ENCODE data around the gene CAMK2B.

CAMK2B gene

GRCh38 chr7:44287488-44288380 lies 37.7 kb downstream of the CAMK2B start:
- no peak for DNase-seq (ENCODE audit: low read depth in 2 of 2, low spot score in 1 of 2)

- DNase-seq (ENCODE audit: low read depth in 2 of 2, low spot score in 1 of 2), result no peak
Observed at GRCh38 chr7:44286618-44287487, 38.5 kb downstream of the CAMK2B start.

- DNase-seq (ENCODE audit: low read depth in 2 of 2, low spot score in 1 of 2), result no peak
Observed at GRCh38 chr7:44286182-44286617, 39.2 kb downstream of the CAMK2B start.

- DNase-seq (ENCODE audit: low read depth in 2 of 2, low spot score in 1 of 2), result no peak
Observed at GRCh38 chr7:44285561-44285960, 39.8 kb downstream of the CAMK2B start.

- no peak for DNase-seq (ENCODE audit: low read depth in 2 of 2, low spot score in 1 of 2)
Observed at GRCh38 chr7:44284881-44285541, 40.4 kb downstream of the CAMK2B start.

GRCh38 chr7:44284216-44284615 lies 41.2 kb downstream of the CAMK2B start:
- DNase-seq (ENCODE audit: low read depth in 2 of 2, low spot score in 1 of 2), result no peak

- DNase-seq (ENCODE audit: low read depth in 2 of 2, low spot score in 1 of 2), result no peak
Observed at GRCh38 chr7:44283381-44284211, 41.8 kb downstream of the CAMK2B start.

- DNase-seq (ENCODE audit: low read depth in 2 of 2, low spot score in 1 of 2), result no peak
Observed at GRCh38 chr7:44282601-44283171, 42.7 kb downstream of the CAMK2B start.

- no peak for DNase-seq (ENCODE audit: low read depth in 2 of 2, low spot score in 1 of 2)
Observed at GRCh38 chr7:44281811-44282600, 43.4 kb downstream of the CAMK2B start.

GRCh38 chr7:44280993-44281721 lies 44.2 kb downstream of the CAMK2B start:
- DNase-seq (ENCODE audit: low read depth in 2 of 2, low spot score in 1 of 2), result no peak

- DNase-seq (ENCODE audit: low read depth in 2 of 2, low spot score in 1 of 2), result no peak
Observed at GRCh38 chr7:44280636-44280992, 44.8 kb downstream of the CAMK2B start.

GRCh38 chr7:44279731-44280505 lies 45.5 kb downstream of the CAMK2B start:
- DNase-seq (ENCODE audit: low read depth in 2 of 2, low spot score in 1 of 2), result no peak

GRCh38 chr7:44279286-44279685 lies 46.1 kb downstream of the CAMK2B start:
- no peak for DNase-seq (ENCODE audit: low read depth in 2 of 2, low spot score in 1 of 2)

- no peak for DNase-seq (ENCODE audit: low read depth in 2 of 2, low spot score in 1 of 2)
Observed at GRCh38 chr7:44278451-44279161, 46.8 kb downstream of the CAMK2B start.

- no peak for DNase-seq (ENCODE audit: low read depth in 2 of 2, low spot score in 1 of 2)
Observed at GRCh38 chr7:44277851-44278250, 47.5 kb downstream of the CAMK2B start.

GRCh38 chr7:44277391-44277790 lies 48.0 kb downstream of the CAMK2B start:
- no peak for DNase-seq (ENCODE audit: low read depth in 2 of 2, low spot score in 1 of 2)

GRCh38 chr7:44276571-44277221 lies 48.7 kb downstream of the CAMK2B start:
- no peak for DNase-seq (ENCODE audit: low read depth in 2 of 2, low spot score in 1 of 2)

All from stimulated activated CD8-positive, alpha-beta memory T cell treated with anti-CD3 and anti-CD28 coated beads, Interleukin-4, amount 100 ng/mL, for 1 hour (primary cell).